HUES64 (cell line): Measurements from ENCODE around the gene PPIG.
"Not testable (repeated sequence)": the region's sequence is repeated elsewhere in the genome, so short reads cannot be mapped to it uniquely, and the experiment has no call there.

Experiments
- H3K27ac ChIP-seq: 2 replicates; pipeline ENCODE4 v1.7.0; 2013; ENCODE audit warnings: low read depth, low read length, inconsistent platforms
- H3K27me3 ChIP-seq: 2 replicates; pipeline ENCODE4 v1.6.1; 2013; ENCODE audit warnings: mild to moderate bottlenecking, low read length; ENCODE audit not compliant: insufficient read depth
- H3K36me3 ChIP-seq: 2 replicates; pipeline ENCODE4 v1.6.1; 2013; ENCODE audit warnings: mild to moderate bottlenecking, low read length; ENCODE audit not compliant: insufficient read depth
- H3K4me1 ChIP-seq: 2 replicates; pipeline ENCODE4 v1.6.1; 2013; ENCODE audit warnings: mild to moderate bottlenecking, low read length, moderate library complexity; ENCODE audit not compliant: insufficient read depth
- H3K4me3 ChIP-seq: 2 replicates; pipeline ENCODE4 v1.5.1; 2013; ENCODE audit warnings: mild to moderate bottlenecking, low read length, moderate library complexity
- H3K9ac ChIP-seq: 2 replicates; pipeline ENCODE4 v1.6.1; 2013; ENCODE audit warnings: mild to moderate bottlenecking, low read depth, low read length
- H3K9me3 ChIP-seq: 2 replicates; pipeline ENCODE4 v1.6.1; 2013; ENCODE audit warnings: low read depth, low read length; ENCODE audit not compliant: insufficient read depth
- WGBS: fragments of 150-250, 120-280 bp; methylation state at CpG from one replicate; pipeline ENCODE4 v1.1.7; 2013; ENCODE audit warnings: missing lambda C conversion rate; 5-methylcytosine and 5-hydroxymethylcytosine counted together

The PPIG gene

DNA sequence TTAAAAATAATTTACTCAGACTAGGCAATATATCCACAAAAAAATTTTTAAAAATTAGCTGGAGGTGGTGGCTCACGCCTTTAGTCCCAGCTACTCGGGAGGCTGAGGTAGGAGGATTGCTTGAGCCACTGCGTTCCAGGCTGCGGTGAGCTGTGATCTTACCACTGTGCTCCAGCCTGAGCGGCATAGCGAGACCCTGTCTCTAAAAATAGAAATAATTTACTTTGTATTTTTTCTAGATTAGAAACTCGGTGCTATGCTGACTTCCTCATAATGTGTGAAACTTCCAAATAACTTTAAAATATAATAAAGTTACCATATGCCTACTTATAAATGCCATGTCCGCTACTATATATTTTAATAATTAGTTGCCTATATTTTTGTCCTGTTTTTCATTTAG lies 6.7 kb downstream of the PPIG start:
- Histone ChIP-seq H3K4me3 (no peak overlapping the region), H3K27me3 (no peaks in the 10 kb centered on the region), H3K9ac (no peak overlapping the region), H3K27ac (no peak overlapping the region), H3K4me1 (peaks cover 4% of the 10 kb centered on the region; the same call in 1 of the 2 replicates), H3K9me3 (no peaks in the 10 kb centered on the region), H3K36me3 (no peaks in the 10 kb centered on the region)
- 90% methylated on average over 4 of the region's 8 CpGs for WGBS

DNA sequence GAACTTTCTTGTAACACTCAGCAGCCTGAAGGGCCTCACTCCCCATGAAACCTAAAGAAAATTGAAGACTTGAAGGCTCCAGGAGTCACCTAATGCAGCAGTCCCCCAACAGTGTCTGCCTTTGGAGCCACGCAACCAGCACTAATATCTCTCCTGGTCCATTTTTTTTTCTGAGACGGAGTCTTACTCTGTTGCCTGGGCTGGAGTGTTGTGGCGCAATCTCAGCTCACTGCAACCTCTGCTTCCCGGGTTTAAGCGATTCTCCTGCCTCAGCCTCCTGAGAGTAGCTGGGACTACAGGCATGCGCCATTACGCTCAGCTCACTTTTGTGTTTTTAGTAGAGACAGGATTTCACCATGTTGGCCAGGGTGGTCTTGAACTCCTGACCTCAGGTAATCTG lies 12.4 kb downstream of the PPIG start:
- H3K27me3 ChIP-seq, H3K27ac ChIP-seq, H3K9me3 ChIP-seq, H3K36me3 ChIP-seq, H3K9ac ChIP-seq, H3K4me1 ChIP-seq, H3K4me3 ChIP-seq: not testable (repeated sequence)
- WGBS: 96% methylated on average over 6 of the region's 7 CpGs

DNA sequence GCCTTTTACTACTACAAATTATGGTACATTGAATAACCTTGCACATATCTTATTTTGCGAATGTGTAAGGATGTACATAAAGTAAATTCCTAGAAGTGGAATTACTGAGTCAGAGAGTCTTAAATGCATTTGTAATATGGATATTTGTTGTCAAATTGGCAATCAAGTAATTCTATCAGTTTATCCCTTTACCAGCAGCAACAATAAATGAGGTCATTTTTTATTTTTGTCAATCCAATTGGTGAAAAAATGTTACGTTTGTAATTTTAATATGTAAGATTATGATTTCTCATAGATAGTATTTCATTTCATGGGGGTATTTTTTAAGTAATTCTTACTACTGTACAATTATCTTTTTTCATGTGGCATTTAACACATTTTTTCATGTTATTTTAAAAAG lies 14.8 kb downstream of the PPIG start:
- no peaks in the 10 kb centered on the region for H3K4me1 ChIP-seq
- no peaks in the 10 kb centered on the region for H3K9me3 ChIP-seq
- no peak overlapping the region for H3K27ac ChIP-seq
- H3K9ac ChIP-seq: no peak overlapping the region
- no peaks in the 10 kb centered on the region for H3K27me3 ChIP-seq
- H3K4me3 ChIP-seq: no peak overlapping the region
- H3K36me3 ChIP-seq: peaks cover 6% of the 10 kb centered on the region
- 100% methylated on average over 1 of the region's 2 CpGs for WGBS

DNA sequence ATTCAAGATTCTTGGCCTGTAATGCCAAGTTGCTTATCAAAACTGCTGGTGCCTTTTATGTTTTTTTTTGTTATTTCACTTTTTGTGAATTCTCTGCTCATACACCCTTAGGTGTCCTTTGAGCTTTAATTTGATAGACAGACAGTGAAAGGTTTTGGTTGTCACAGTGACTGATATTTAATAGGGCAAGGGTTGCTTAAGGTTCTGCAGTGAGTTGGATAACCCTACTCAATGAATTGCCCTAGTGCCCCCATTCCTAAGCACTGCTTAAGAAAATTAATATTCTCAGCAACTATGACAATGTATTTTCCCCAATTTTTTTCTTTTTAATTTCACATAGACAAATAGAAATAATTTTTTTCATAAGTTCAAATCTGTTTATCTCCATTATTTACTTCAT lies 15.4 kb downstream of the PPIG start:
- Histone ChIP-seq H3K36me3 (peaks cover 11% of the 10 kb centered on the region), H3K4me3 (no peak overlapping the region), H3K4me1 (no peaks in the 10 kb centered on the region), H3K9ac (no peak overlapping the region), H3K27ac (no peak overlapping the region), H3K9me3 (no peaks in the 10 kb centered on the region), H3K27me3 (no peaks in the 10 kb centered on the region)

DNA sequence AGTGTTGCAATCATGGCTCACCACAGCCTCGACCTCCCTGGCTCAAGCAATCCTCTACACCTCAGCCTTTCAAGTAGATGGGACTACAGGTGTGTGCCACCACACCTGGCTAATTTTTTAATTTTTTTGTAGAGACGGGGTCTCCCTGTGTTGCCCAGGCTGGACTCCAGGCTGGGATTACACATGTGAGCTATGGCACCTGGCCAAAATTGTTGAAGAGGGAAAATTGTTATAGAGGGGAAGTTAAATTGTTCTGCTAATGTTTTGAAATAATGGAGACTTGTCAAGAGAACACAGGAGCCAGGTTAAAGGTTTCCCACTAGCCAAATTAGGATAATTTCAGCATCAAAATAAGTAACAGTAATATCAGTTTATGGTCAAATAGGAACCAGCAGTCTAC lies 25.1 kb downstream of the PPIG start:
- Histone ChIP-seq H3K9me3 (no peaks in the 10 kb centered on the region; the same call in 1 of the 2 replicates), H3K27ac (no peak overlapping the region), H3K27me3 (no peaks in the 10 kb centered on the region), H3K4me1 (no peaks in the 10 kb centered on the region), H3K36me3 (peaks cover 97% of the 10 kb centered on the region), H3K4me3 (no peak overlapping the region), H3K9ac (no peak overlapping the region)
- WGBS: 95% methylated on average over 2 of the region's 2 CpGs

DNA sequence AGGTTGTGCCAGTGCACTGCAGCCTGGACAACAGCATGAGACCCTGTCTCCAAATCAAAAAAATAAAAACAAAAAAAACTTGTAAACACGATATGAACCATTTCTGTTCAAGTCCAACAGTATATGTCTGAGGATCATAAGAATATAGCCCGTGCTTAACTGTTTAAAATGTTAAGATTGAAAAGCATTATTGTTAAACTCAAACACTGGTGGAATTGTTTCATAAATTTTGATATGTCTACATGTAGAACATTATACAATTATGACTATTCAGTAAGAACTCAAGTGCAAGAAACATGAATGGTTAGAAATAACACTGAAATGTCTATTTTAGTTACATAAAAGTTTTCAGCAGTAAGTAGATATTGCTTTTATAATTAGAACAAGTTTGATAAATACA lies 29.7 kb downstream of the PPIG start:
- no peak overlapping the region for H3K9ac ChIP-seq
- no peak overlapping the region for H3K27ac ChIP-seq
- H3K4me1 ChIP-seq: no peaks in the 10 kb centered on the region
- no peaks in the 10 kb centered on the region for H3K27me3 ChIP-seq
- H3K9me3 ChIP-seq: peaks cover 7% of the 10 kb centered on the region; the same call in 1 of the 2 replicates
- 98% methylated on average over 2 of the region's 2 CpGs for WGBS
- H3K36me3 ChIP-seq: peaks cover 79% of the 10 kb centered on the region
- no peak overlapping the region for H3K4me3 ChIP-seq

DNA sequence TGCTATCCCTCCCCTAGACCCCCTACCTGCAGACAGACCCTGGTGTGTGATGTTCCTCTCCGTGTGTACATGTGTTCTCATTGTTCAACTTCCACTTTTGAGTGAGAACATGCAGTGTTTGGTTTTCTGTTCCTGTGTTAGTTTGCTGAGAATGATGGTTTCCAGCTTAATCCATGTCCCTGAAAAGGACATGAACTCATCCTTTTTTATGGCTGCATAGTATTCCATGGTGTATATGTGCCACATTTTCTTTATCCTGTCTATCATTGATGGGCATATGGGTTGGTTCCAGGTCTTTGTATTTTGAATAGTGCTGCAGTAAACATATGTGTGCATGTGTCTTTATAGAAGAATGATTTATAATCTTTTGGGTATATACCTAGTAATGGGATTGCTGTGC lies 31.8 kb downstream of the PPIG start:
- 88% methylated on average over 1 of the region's 1 CpG for WGBS
- H3K4me3 ChIP-seq, H3K27ac ChIP-seq, H3K9ac ChIP-seq, H3K27me3 ChIP-seq, H3K9me3 ChIP-seq, H3K4me1 ChIP-seq: not testable (repeated sequence)
- H3K36me3 ChIP-seq: peaks cover 70% of the 10 kb centered on the region

DNA sequence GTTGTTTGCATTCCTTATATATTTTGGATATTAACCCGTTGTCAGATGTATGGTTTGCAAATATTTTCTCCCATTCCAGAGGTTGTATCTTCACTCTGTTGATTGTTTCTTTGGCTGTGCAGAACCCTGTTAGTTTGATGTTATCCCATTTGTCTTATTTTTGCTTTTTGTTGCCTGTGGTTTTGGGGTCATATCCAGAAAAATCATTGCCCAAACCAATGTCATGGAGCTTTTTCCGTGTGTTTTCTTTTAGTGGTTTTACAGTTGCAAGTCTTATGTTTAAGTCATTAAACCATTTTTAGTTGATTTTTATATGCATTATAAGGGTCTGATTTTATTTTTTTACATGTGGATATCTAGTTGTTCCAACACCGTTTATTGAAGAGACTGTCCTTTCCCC lies 35.8 kb downstream of the PPIG start:
- H3K27me3 ChIP-seq: no peaks in the 10 kb centered on the region
- H3K36me3 ChIP-seq: peaks cover 60% of the 10 kb centered on the region
- no peaks in the 10 kb centered on the region for H3K4me1 ChIP-seq
- no peak overlapping the region for H3K4me3 ChIP-seq
- H3K27ac ChIP-seq: no peak overlapping the region
- 61% methylated on average over 3 of the region's 3 CpGs for WGBS
- peaks cover 7% of the 10 kb centered on the region; the same call in 1 of the 2 replicates for H3K9me3 ChIP-seq
- no peak overlapping the region for H3K9ac ChIP-seq

DNA sequence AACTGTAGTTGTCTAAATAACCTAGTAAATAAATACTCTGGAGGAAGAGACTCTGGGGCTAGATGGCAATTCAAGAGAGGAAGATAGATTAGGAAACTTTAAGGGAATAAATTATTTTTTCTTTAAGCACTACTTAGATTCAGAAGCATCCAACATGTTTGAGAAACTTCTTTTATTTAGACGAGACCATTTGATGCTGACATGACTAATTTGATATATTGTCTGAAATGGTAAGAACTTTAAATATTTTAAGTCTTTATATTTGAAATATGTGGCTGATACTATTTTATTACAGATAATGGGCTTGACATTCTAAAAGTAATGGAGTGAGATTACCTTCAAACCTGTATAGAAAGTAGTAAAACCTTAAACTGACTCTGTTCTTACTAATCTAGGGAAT lies 36.4 kb downstream of the PPIG start:
- no peaks in the 10 kb centered on the region for H3K27me3 ChIP-seq
- peaks cover 60% of the 10 kb centered on the region for H3K36me3 ChIP-seq
- WGBS: no CpG with 5 or more reads among the region's 1 CpG

DNA sequence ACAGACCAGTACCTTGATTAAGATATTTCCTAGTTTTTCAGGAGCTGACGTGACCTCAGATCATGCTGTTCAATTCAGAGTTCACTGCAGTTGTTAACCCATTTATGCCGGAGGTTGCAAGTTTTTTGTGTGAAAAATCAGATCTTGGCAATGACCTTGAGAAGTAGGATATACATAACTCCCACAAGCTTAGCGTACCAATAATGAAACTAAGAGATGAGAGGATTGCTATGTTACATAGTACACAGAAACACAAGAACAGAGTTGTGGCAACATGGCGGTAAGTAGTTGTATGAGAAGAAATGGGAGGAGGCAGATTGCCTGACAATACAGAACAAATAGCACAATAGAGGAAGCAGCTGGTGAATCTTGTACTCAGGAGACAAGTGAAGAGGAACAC lies 39.1 kb downstream of the PPIG start:
- no peak overlapping the region for H3K9ac ChIP-seq
- 94% methylated on average over 3 of the region's 4 CpGs for WGBS
- peaks cover 63% of the 10 kb centered on the region for H3K36me3 ChIP-seq

More for the DNA sequence above, 36.4 kb downstream of the PPIG start:
- Histone ChIP-seq H3K4me1 (no peaks in the 10 kb centered on the region), H3K9me3 (peaks cover 5% of the 10 kb centered on the region; the same call in 1 of the 2 replicates), H3K27ac (no peak overlapping the region), H3K9ac (no peak overlapping the region), H3K4me3 (no peak overlapping the region)

DNA sequence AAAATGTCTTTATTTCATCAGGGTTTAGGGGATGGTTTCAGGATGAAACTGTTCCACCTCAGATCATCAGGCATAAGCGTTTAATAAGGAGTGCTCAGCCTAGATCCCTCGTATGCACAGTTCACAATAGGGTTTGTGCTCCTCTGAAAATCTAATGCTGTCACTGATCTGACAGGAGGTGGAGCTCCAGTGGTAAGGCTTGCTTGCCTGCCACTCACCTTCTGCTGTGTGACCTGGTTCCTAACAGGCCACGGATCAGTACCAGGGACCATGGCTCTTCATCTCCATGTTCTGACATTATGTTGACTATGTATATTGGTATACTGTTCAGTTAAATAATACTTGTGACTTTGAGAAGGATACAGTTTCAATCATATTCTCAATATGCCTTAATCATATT lies 41.6 kb downstream of the PPIG start:
- H3K4me1 ChIP-seq: no peaks in the 10 kb centered on the region
- 99% methylated on average over 3 of the region's 3 CpGs for WGBS
- H3K27me3 ChIP-seq: no peaks in the 10 kb centered on the region
- H3K9ac ChIP-seq: no peak overlapping the region
- H3K4me3 ChIP-seq: no peak overlapping the region
- peaks cover 71% of the 10 kb centered on the region for H3K36me3 ChIP-seq
- no peaks in the 10 kb centered on the region for H3K9me3 ChIP-seq
- H3K27ac ChIP-seq: no peak overlapping the region

More for the DNA sequence above, 39.1 kb downstream of the PPIG start:
- no peak overlapping the region for H3K4me3 ChIP-seq
- no peaks in the 10 kb centered on the region for H3K9me3 ChIP-seq
- H3K27ac ChIP-seq: no peak overlapping the region
- no peaks in the 10 kb centered on the region for H3K27me3 ChIP-seq
- H3K4me1 ChIP-seq: no peaks in the 10 kb centered on the region

DNA sequence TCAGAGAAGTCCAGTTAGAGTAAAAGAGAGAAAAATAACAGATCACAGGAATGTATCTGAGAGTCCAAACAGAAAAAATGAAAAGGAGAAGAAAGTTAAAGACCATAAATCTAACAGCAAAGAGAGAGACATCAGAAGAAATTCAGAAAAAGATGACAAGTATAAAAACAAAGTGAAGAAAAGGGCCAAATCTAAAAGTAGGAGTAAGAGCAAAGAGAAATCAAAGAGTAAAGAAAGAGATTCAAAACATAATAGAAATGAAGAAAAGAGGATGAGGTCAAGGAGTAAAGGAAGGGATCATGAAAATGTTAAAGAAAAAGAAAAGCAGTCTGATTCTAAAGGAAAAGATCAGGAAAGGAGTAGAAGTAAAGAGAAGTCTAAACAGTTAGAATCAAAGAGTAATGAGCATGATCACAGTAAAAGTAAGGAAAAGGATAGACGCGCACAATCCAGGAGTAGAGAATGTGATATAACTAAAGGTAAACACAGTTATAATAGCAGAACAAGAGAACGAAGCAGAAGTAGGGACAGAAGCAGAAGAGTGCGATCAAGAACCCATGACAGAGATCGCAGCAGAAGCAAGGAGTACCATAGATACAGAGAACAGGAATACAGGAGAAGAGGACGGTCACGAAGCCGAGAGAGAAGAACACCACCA lies 52.4 kb downstream of the PPIG start:
- Histone ChIP-seq H3K4me3 (no peak overlapping the region), H3K27ac (no peak overlapping the region), H3K4me1 (no peaks in the 10 kb centered on the region), H3K9me3 (no peaks in the 10 kb centered on the region), H3K36me3 (peaks cover 66% of the 10 kb centered on the region), H3K27me3 (no peaks in the 10 kb centered on the region), H3K9ac (no peak overlapping the region)
- 96% methylated on average over 8 of the region's 8 CpGs for WGBS
